ENCODE measurements around the gene CXCR3. TPM values are rescaled to one million over a fixed set of nuclear protein-coding genes. Genes with fewer than 3 reads are reported as not detected.
"Not testable (repeated sequence)": the region's sequence is repeated elsewhere in the genome, so short reads cannot be mapped to it uniquely, and the experiment has no call there.

Gene CXCR3
- total RNA-seq, 4 donors from 2014 or later, result 0.42 to 1.0 (median 0.67) TPM; not detected in 1

GRCh38 chrX:71604796-71605568 lies 13.3 kb downstream of the CXCR3 start:
- WGBS, 2 donors, result 71 to 82% methylated on average over 7 to 8 of the region's 8 CpGs
- intact Hi-C loops (cut with DNase I), result no loop called here
- no peak for TF ChIP-seq POLR2A (IDR thresholded peaks at IDR 0.05)
- TF ChIP-seq CTCF (IDR thresholded peaks at IDR 0.05), result no peak
- no peaks in the 10 kb centered on the region for H3K9me3 ChIP-seq
- peaks cover 11 to 21% of the 10 kb centered on the region in 2 donors for H3K36me3 ChIP-seq
- H3K27me3 ChIP-seq, result no peaks in the 10 kb centered on the region
- H3K27ac ChIP-seq, result no peak overlapping the region
- no peaks in the 10 kb centered on the region for H3K4me1 ChIP-seq
- no peak overlapping the region for H3K4me3 ChIP-seq (replicated peaks in 1 of 3)
- peak; percentile 23 to 44 for DNase-seq

GRCh38 chrX:71604141-71604540 lies 14.2 kb downstream of the CXCR3 start:
- DNase-seq, result no peak
- no peaks in the 10 kb centered on the region for H3K27me3 ChIP-seq
- TF ChIP-seq CTCF (IDR thresholded peaks at IDR 0.05), result no peak
- no peak for TF ChIP-seq POLR2A (IDR thresholded peaks at IDR 0.05)
- intact Hi-C loops (cut with DNase I), result no loop called here
- no peak overlapping the region for H3K4me3 ChIP-seq (replicated peaks in 1 of 3)
- no peaks in the 10 kb centered on the region for H3K4me1 ChIP-seq
- 93 to 96% methylated on average over 10 of the region's 10 CpGs for WGBS, 2 donors
- H3K9me3 ChIP-seq, result no peaks in the 10 kb centered on the region
- peaks cover 11 to 16% of the 10 kb centered on the region in 2 donors for H3K36me3 ChIP-seq
- no peak overlapping the region for H3K27ac ChIP-seq

- no peaks in the 10 kb centered on the region for H3K4me1 ChIP-seq
- H3K27ac ChIP-seq, result no peak overlapping the region
- H3K27me3 ChIP-seq, result no peaks in the 10 kb centered on the region
- intact Hi-C loops (cut with DNase I), result no loop called here
- H3K9me3 ChIP-seq, result no peaks in the 10 kb centered on the region
- no peak for DNase-seq
- WGBS, 2 donors, result 91 to 96% methylated on average over 32 to 33 of the region's 33 CpGs
- no peak for TF ChIP-seq POLR2A (IDR thresholded peaks at IDR 0.05)
- no peak for TF ChIP-seq CTCF (IDR thresholded peaks at IDR 0.05)
- H3K36me3 ChIP-seq, result peaks cover 11 to 14% of the 10 kb centered on the region in 2 donors
- H3K4me3 ChIP-seq (replicated peaks in 1 of 3), result no peak overlapping the region
These were observed 14.7 kb downstream of the CXCR3 start for GRCh38 chrX:71603618-71604017.

GRCh38 chrX:71599965-71600364 lies 18.3 kb downstream of the CXCR3 start:
- no peak for DNase-seq
- Histone ChIP-seq H3K9me3 (no peaks in the 10 kb centered on the region), H3K4me1 (no peaks in the 10 kb centered on the region), H3K4me3 (replicated peaks in 1 of 3) (no peak overlapping the region), H3K36me3 (peaks cover 9 to 11% of the 10 kb centered on the region in 2 donors), H3K27ac (no peak overlapping the region), H3K27me3 (no peaks in the 10 kb centered on the region)
- intact Hi-C loops (cut with DNase I), result no loop called here
- WGBS, 2 donors, result 97 to 100% methylated on average over 2 of the region's 2 CpGs
- TF ChIP-seq POLR2A (IDR thresholded peaks at IDR 0.05) (no peak), CTCF (IDR thresholded peaks at IDR 0.05) (no peak)

GRCh38 chrX:71593210-71593609 lies 25.1 kb downstream of the CXCR3 start:
- intact Hi-C loops (cut with DNase I); H3K9me3 ChIP-seq; H3K4me3 ChIP-seq (replicated peaks in 1 of 3); H3K4me1 ChIP-seq; H3K27ac ChIP-seq; H3K27me3 ChIP-seq; H3K36me3 ChIP-seq: not testable (repeated sequence)
- 83% methylated on average over 2 of the region's 8 CpGs; no CpG with 5 or more reads in 1 of the 2 donors for WGBS, 2 donors
- DNase-seq, result peak; percentile 12 to 24

Measured in thyroid gland (tissue), 4 donors.